ENCODE results near the gene DRC3.

Gene DRC3

DNA sequence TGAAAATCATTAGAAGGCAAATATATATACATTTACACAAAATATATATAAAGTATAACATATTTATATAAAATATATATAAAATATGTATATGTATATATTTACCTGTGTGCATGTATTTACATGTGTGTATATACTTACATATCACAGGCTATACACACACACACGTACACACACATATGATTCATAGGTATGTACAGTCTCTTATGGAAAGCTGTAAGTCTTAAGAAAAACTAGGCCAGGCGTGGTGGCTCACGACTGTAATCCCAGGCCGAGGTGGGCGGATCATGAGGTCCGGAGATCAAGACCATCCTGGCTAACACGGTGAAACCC lies 15.1 kb upstream of the DRC3 start:
- TF ChIP-seq, protein P1, sequence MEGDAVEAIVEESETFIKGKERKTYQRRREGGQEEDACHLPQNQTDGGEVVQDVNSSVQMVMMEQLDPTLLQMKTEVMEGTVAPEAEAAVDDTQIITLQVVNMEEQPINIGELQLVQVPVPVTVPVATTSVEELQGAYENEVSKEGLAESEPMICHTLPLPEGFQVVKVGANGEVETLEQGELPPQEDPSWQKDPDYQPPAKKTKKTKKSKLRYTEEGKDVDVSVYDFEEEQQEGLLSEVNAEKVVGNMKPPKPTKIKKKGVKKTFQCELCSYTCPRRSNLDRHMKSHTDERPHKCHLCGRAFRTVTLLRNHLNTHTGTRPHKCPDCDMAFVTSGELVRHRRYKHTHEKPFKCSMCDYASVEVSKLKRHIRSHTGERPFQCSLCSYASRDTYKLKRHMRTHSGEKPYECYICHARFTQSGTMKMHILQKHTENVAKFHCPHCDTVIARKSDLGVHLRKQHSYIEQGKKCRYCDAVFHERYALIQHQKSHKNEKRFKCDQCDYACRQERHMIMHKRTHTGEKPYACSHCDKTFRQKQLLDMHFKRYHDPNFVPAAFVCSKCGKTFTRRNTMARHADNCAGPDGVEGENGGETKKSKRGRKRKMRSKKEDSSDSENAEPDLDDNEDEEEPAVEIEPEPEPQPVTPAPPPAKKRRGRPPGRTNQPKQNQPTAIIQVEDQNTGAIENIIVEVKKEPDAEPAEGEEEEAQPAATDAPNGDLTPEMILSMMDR (IDR thresholded peaks at IDR 0.05; ENCODE audit: low read depth, low read length, missing control alignments), result no peak
- no peak for DNase-seq (ENCODE audit: extremely low read depth, low read depth)
- H3K4me3 ChIP-seq (replicated peaks; ENCODE audit: low read depth, low read length), result no peak overlapping the region

DNA sequence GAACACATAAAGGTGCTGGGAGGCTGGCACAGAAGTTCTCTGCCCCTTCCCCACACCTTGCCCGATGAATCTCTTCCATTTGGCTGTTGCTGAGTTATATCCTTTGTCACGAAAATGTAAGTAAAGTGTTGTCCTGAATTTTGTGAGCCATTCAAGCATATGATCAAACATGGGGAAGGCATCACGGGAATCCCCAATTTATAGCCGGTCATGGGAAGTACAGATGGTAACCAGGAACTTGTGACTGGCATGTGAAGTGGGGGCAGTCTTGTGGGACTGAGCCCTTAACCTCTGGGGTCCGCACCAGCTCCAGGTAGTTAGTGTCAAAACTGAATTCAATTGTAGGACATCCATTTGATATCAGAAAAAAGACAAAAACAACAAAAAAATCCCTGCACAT lies 13.7 kb upstream of the DRC3 start:
- TF ChIP-seq, protein P1 (IDR thresholded peaks at IDR 0.05; ENCODE audit: low read depth, low read length, missing control alignments), result no peak
- DNase-seq (ENCODE audit: extremely low read depth, low read depth), result no peak
- peak overlapping the region; percentile 4; the same call in 1 of the 2 replicates for H3K4me3 ChIP-seq (replicated peaks; ENCODE audit: low read depth, low read length)

DNA sequence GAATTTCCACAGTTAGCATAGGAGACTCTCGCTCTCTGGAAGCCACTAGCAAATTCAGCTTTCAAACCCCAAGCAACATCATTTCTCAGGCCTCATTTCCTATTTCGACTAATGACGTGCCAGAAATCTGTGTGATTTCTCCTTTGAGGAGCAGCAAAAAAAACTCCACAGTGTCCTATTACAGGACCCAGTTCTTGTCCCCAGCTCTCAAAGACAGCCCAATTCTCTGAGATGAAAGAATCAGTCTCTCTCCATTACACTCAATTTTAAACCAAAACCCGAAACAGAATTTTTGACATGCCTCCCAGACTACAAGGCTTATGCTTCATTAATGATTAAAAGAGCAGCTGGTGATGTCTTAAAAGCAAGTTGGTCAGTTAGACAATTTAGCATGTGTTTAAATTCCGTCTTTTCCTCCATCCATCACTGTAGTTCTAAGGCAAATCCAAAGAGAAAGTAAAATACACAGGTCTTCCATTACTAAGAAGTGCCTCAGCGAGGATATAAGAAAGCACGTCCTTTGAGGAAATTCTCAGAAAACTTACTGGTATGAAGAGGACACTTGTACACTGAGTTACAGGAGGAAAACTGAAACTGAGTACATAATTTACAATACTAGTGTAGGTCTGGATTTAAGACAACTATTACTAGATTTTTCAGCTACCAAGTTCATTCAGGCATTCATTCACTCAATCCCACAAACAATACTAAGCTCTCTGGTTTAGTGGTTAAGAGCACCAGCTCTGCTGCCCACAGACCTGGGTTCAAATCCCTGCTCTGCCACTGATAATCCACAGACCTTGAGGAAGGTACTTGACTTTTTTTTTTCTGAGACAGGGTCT lies 12.9 kb upstream of the DRC3 start:
- peak overlapping the region; percentile 4 for H3K4me3 ChIP-seq (replicated peaks; ENCODE audit: low read depth, low read length)
- no peak for DNase-seq (ENCODE audit: extremely low read depth, low read depth)
- TF ChIP-seq, protein P1 (IDR thresholded peaks at IDR 0.05; ENCODE audit: low read depth, low read length, missing control alignments), result no peak

DNA sequence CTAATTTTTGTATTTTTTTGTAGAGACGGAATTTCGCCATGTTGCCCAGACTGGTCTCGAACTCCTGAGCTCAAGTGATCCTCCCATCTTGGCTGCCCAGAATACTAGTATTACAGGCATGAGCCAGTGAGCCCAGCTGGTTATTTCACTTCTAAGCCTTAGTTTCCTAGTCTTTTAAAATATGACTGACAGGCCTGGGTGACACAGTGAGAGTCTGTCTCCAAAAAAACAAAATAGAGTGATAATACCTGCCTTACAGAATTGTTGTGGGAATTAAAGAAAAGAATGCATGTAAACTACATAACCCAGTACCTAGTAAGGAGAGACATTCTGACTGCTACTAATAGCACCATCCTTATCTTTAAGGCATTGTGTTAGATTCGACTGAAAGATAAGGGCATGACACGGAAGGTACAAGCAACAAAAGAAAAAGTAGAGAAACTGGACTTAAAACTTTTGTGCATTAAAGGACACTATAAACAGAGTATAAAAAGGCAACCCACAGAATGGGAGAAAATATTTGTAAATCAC lies 12.1 kb upstream of the DRC3 start:
- no peak overlapping the region for H3K4me3 ChIP-seq (replicated peaks; ENCODE audit: low read depth, low read length)
- no peak for DNase-seq (ENCODE audit: extremely low read depth, low read depth)
- TF ChIP-seq, protein P1 (IDR thresholded peaks at IDR 0.05; ENCODE audit: low read depth, low read length, missing control alignments), result no peak

DNA sequence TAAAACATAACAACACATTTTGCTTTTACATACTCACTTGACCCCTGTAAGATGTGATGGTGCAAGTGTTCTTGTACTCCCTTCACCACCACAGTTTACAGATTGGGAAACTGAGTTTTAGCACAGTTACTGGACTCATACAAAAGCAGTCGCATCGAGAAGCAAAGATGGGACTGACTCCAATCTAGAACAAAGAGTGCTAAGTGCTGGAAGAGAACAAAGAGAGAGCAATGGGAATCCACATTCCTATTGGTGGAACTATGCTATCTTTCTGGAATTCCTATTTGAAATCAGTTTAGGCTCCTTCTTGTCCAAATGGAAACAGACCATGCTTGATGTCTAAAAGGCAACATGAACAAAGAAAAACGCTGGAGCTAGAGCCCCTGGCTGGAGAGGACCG lies 9.6 kb upstream of the DRC3 start:
- TF ChIP-seq, protein P1 (IDR thresholded peaks at IDR 0.05; ENCODE audit: low read depth, low read length, missing control alignments), result no peak
- no peak for DNase-seq (ENCODE audit: extremely low read depth, low read depth)
- no peak overlapping the region for H3K4me3 ChIP-seq (replicated peaks; ENCODE audit: low read depth, low read length)

DNA sequence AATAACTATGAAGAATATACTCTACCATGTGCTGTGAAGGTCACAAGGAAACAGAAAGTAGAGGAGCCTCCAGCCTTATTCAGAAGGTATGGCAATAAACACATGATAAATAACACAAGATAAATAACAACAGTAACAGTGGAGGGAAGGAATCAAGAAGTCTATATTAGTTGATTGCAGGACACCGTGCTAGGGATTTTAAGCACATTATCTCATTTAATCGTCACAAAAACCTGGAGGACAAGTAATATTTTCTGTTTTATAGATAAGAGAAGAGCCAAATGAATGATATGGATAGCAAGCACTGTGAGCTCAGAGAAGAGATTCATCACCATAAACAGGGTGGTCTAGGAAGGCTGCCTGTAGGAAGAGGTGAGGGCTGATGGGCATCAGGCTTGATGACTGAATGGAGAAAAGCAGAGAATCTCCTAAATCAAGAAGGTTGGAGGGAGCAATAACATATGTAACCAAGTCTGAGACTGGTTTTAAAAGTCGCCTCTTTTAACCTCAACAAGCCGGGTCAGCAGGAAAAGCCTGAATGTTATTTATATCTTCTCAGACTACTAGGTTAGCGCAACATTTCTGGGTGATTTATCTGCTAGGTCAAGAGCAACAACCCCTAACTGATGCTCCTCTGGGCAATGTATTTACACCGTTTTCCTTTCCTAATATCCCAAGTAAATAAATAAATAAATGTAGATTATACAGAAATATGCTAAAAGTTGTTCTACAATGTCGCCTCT lies 8.8 kb upstream of the DRC3 start:
- H3K4me3 ChIP-seq (replicated peaks; ENCODE audit: low read depth, low read length), result no peak overlapping the region
- DNase-seq (ENCODE audit: extremely low read depth, low read depth), result no peak
- TF ChIP-seq, protein P1 (IDR thresholded peaks at IDR 0.05; ENCODE audit: low read depth, low read length, missing control alignments), result no peak
